Left lung (tissue), 10 donors: ENCODE measurements around the gene CKS2. TPM values are rescaled to one million over a fixed set of nuclear protein-coding genes. Genes with fewer than 3 reads are reported as not detected.

Experiments
- ATAC-seq: fragments of 200-7000 bp; cut with Tn5 transposase; one replicate; pipeline ENCODE4 v1.9.1; 2020; ENCODE audit warnings: moderate library complexity
- DNase-seq, 4 donors: peaks; one replicate each; pipeline ENCODE4 v3.0.0-alpha.2; 2013 to 2020
- H3K27ac ChIP-seq, 2 donors: fragments of 200-600 bp; sonication (generic) in 1 of 2; one replicate each; pipeline versions ENCODE4 v1.5.0 to v1.8.0; 2020 to 2021
- H3K27me3 ChIP-seq, 2 donors: fragments of 200-600 bp; sonication (generic) in 1 of 2; one replicate each; pipeline versions ENCODE4 v1.5.0 to v1.8.0; 2020 to 2021
- H3K36me3 ChIP-seq, 2 donors: fragments of 200-600 bp; sonication (generic) in 1 of 2; one replicate each; pipeline versions ENCODE4 v1.5.0 to v1.8.0; 2020 to 2021
- H3K4me1 ChIP-seq, 2 donors: fragments of 200-600 bp; one replicate each; pipeline ENCODE4 v1.8.0; 2021
- H3K4me3 ChIP-seq, 2 donors: fragments of 200-600 bp; sonication (generic) in 1 of 2; one replicate each; pipeline versions ENCODE4 v1.5.0 to v1.8.0; 2020 to 2021; ENCODE audit warnings: mild to moderate bottlenecking in 1 of 2
- H3K9me3 ChIP-seq, 2 donors: fragments of 200-600 bp; sonication (generic) in 1 of 2; one replicate each; pipeline versions ENCODE4 v1.5.0 to v1.8.0; 2020 to 2021
- CTCF ChIP-seq, 2 donors: fragments of 200-600 bp; sonication (generic) in 1 of 2; IDR thresholded peaks; one replicate each; pipeline versions ENCODE4 v1.5.0 to v1.8.0; 2021; ENCODE audit warnings: antibody characterized with exemption in 2 of 2
- intact Hi-C, 2 donors: fragments of 100-400 bp; cut with DNase I; formaldehyde crosslinking; loops; one replicate each; pipeline versions ENCODE4 v1.11.2 to v1.14.2; 2022
- polyA plus RNA-seq, 6 donors: library from polyadenylated mRNA; unstranded; fragments of 120-200 nt; gene quantifications; one replicate each; pipeline ENCODE4 v1.2.1, GENCODE V29; 2013; ENCODE audit not compliant: insufficient read length in 6 of 6
- total RNA-seq, 2 donors: library from RNA; stranded (reverse); fragmentation: NEBNext Ultra II Directional; extraction: Animal tissue kit (Norgen Biotek cat#: 25700); gene quantifications; one replicate each; pipeline ENCODE4 v1.2.1, GENCODE V29; 2021
- donor health status: DM: no; HTN: yes; CAD: no.
- donor health status: DM: no; HTN: no; CAD: no.

Gene CKS2
- total and polyA plus RNA-seq, 8 donors = 43.1 to 127 (median 74.6) TPM

GRCh38 chr9:89356782-89357181 is 45.8 kb downstream of the CKS2 start:
- DNase-seq (no peak), ATAC-seq (no peak)
- no peak overlapping the region for H3K27ac ChIP-seq
- intact Hi-C loops = no loop called here
- H3K27me3 ChIP-seq = no peaks in the 10 kb centered on the region
- no peaks in the 10 kb centered on the region for H3K9me3 ChIP-seq
- TF ChIP-seq CTCF (IDR thresholded peaks at IDR 0.05) = no peak
- H3K36me3 ChIP-seq = peaks cover 0 to 100% of the 10 kb centered on the region in 2 donors
- peaks cover 0 to 21% of the 10 kb centered on the region in 2 donors for H3K4me1 ChIP-seq
- H3K4me3 ChIP-seq = no peak overlapping the region

- intact Hi-C loops = no loop called here
- H3K27me3 ChIP-seq = no peaks in the 10 kb centered on the region
- ATAC-seq = no peak
- no peak overlapping the region for H3K4me3 ChIP-seq
- no peak for DNase-seq
- no peaks in the 10 kb centered on the region for H3K9me3 ChIP-seq
- no peak for TF ChIP-seq CTCF (IDR thresholded peaks at IDR 0.05)
- H3K4me1 ChIP-seq = peaks cover 0 to 13% of the 10 kb centered on the region in 2 donors
- peaks cover 0 to 100% of the 10 kb centered on the region in 2 donors for H3K36me3 ChIP-seq
- no peak overlapping the region for H3K27ac ChIP-seq
These were observed 46.6 kb downstream of the CKS2 start for GRCh38 chr9:89357331-89358197.

DNA sequence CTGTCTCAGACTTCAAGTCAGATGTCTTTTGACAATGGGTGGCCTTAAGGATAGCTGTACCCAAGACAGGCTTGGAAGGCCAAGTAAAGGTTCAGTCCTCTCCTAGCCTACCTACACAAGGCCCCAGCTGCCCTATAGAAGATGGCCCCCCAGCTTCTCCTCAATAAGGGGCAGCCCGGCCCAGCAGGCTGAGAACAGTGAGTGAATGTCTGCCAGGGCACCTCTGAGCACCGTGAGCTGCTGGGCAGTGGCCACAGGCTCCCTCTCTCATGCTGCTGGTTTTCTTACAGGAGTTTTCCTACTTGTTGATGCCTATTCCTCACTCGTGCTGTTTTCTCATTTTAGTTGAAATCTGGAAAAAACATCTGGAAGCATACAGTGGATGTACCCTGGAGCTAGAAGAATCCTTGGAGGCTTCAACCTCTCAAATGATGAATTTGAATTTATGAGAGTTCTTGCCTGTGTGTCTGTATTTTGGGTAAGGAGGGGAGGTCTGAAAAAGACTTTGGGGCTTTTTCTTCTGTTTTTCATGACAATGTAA is 47.5 kb downstream of the CKS2 start:
- H3K27ac ChIP-seq = no peak overlapping the region
- H3K9me3 ChIP-seq = no peaks in the 10 kb centered on the region

DNA sequence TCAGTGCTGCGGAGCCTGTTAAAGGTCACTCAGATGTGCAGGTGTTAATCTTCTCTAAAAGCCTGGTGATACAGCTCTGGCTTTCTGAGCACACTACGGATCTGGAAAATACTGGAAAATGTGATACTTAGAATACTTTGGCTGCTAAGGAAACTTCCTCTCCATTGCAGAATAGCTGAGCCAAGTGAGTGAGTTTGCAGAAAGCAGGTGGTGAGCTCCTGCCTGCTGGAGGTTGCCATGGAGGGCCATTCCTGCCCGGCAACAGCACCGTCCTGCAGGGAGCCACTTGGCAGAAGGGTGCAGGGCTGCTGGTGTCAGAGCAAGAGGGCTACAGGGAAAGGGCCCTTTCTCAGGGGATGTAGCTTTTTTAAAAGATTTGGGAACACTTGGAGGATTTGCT is 48.0 kb downstream of the CKS2 start:
- Histone ChIP-seq H3K36me3 (peaks cover 0 to 100% of the 10 kb centered on the region in 2 donors), H3K27me3 (no peaks in the 10 kb centered on the region), H3K4me1 (peaks cover 0 to 8% of the 10 kb centered on the region in 2 donors), H3K27ac (peak overlapping the region in 1 of 2 donors; percentile 40), H3K4me3 (no peak overlapping the region), H3K9me3 (no peaks in the 10 kb centered on the region)
- no peak for TF ChIP-seq CTCF (IDR thresholded peaks at IDR 0.05)
- intact Hi-C loops = no loop called here
- DNase-seq (peak in 1 of 4 donors; percentile 22), ATAC-seq (peak; percentile 80)

More for the DNA sequence above, 47.5 kb downstream of the CKS2 start:
- Histone ChIP-seq H3K27me3 (no peaks in the 10 kb centered on the region), H3K36me3 (peaks cover 0 to 100% of the 10 kb centered on the region in 2 donors), H3K4me1 (peaks cover 0 to 8% of the 10 kb centered on the region in 2 donors), H3K4me3 (no peak overlapping the region)
- DNase-seq = no peak
- intact Hi-C loops = no loop called here
- TF ChIP-seq CTCF (IDR thresholded peaks at IDR 0.05) = no peak
- no peak for ATAC-seq

GRCh38 chr9:89359751-89360261 is 48.8 kb downstream of the CKS2 start:
- Histone ChIP-seq H3K27me3 (no peaks in the 10 kb centered on the region), H3K9me3 (no peaks in the 10 kb centered on the region), H3K4me3 (no peak overlapping the region), H3K36me3 (peaks cover 0 to 94% of the 10 kb centered on the region in 2 donors), H3K4me1 (peaks cover 0 to 8% of the 10 kb centered on the region in 2 donors), H3K27ac (peak overlapping the region; percentile 13 to 40)
- TF ChIP-seq CTCF (IDR thresholded peaks at IDR 0.05) = no peak
- DNase-seq (no peak), ATAC-seq (no peak)
- intact Hi-C loops = no loop called here
